Muscle layer of duodenum (tissue), 2 donors: ENCODE results near the gene RALGPS1.
A peak's percentile ranks its signal among the peaks of the same experiment; 100 is the strongest.
"Not testable (repeated sequence)": the region's sequence is repeated elsewhere in the genome, so short reads cannot be mapped to it uniquely, and the experiment has no call there.

Experiments
- H3K27ac ChIP-seq: one replicate; pipeline ENCODE4 v1.7.0; 2013; ENCODE audit warnings: mild to moderate bottlenecking, low read length
- H3K27me3 ChIP-seq: one replicate; pipeline ENCODE4 v1.7.0; 2013; ENCODE audit warnings: low read depth, mild to moderate bottlenecking, control low read depth, low read length
- H3K36me3 ChIP-seq, 2 donors: one replicate each; pipeline ENCODE4 v1.7.0; 2013; ENCODE audit warnings: low read length in 2 of 2, control low read depth in 1 of 2, mild to moderate bottlenecking in 1 of 2; ENCODE audit not compliant: insufficient read depth in 2 of 2, control insufficient read depth in 1 of 2
- H3K4me1 ChIP-seq, 2 donors: one replicate each; pipeline ENCODE4 v1.7.0; 2013; ENCODE audit warnings: low read length in 2 of 2, mild to moderate bottlenecking in 2 of 2, control low read depth in 1 of 2, moderate library complexity in 1 of 2; ENCODE audit not compliant: insufficient read depth in 2 of 2, control insufficient read depth in 1 of 2
- H3K4me3 ChIP-seq, 2 donors: one replicate each; pipeline ENCODE4 v1.7.0; 2013; ENCODE audit warnings: low read length in 2 of 2, low read depth in 1 of 2, mild to moderate bottlenecking in 1 of 2
- H3K9me3 ChIP-seq, 2 donors: one replicate each; pipeline ENCODE4 v1.7.0; 2013; ENCODE audit warnings: low read length in 2 of 2, control low read depth in 1 of 2, mild to moderate bottlenecking in 1 of 2; ENCODE audit not compliant: control insufficient read depth in 1 of 2
- donor health status: healthy.

RALGPS1 gene

GRCh38 chr9:127014910-127015540 lies 100.4 kb downstream of the RALGPS1 start:
- Histone ChIP-seq H3K27me3 (no peaks in the 10 kb centered on the region), H3K36me3 (no peaks in the 10 kb centered on the region), H3K9me3 (no peaks in the 10 kb centered on the region), H3K4me1 (peaks cover 3 to 17% of the 10 kb centered on the region in 2 donors), H3K27ac (peak overlapping the region; percentile 34), H3K4me3 (no peak overlapping the region)

GRCh38 chr9:127015921-127016512 lies 101.4 kb downstream of the RALGPS1 start:
- H3K4me3 ChIP-seq, result no peak overlapping the region
- no peaks in the 10 kb centered on the region for H3K9me3 ChIP-seq

GRCh38 chr9:127017979-127018378 lies 103.4 kb downstream of the RALGPS1 start:
- H3K27me3 ChIP-seq, H3K9me3 ChIP-seq, H3K27ac ChIP-seq, H3K36me3 ChIP-seq, H3K4me3 ChIP-seq: not testable (repeated sequence)
- peaks cover 3 to 25% of the 10 kb centered on the region in 2 donors for H3K4me1 ChIP-seq

More at GRCh38 chr9:127015921-127016512, 101.4 kb downstream of the RALGPS1 start:
- Histone ChIP-seq H3K4me1 (peaks cover 3 to 19% of the 10 kb centered on the region in 2 donors), H3K27me3 (no peaks in the 10 kb centered on the region), H3K27ac (no peak overlapping the region), H3K36me3 (no peaks in the 10 kb centered on the region)

- no peaks in the 10 kb centered on the region for H3K27me3 ChIP-seq
- no peaks in the 10 kb centered on the region for H3K9me3 ChIP-seq
- peaks cover 3 to 17% of the 10 kb centered on the region in 2 donors for H3K4me1 ChIP-seq
- H3K27ac ChIP-seq, result no peak overlapping the region
- H3K4me3 ChIP-seq, result no peak overlapping the region
- H3K36me3 ChIP-seq, result no peaks in the 10 kb centered on the region
Observed at GRCh38 chr9:127018935-127019334, 104.4 kb downstream of the RALGPS1 start.

GRCh38 chr9:127020036-127020801 lies 105.6 kb downstream of the RALGPS1 start:
- no peaks in the 10 kb centered on the region for H3K9me3 ChIP-seq
- no peak overlapping the region for H3K27ac ChIP-seq
- H3K36me3 ChIP-seq, result no peaks in the 10 kb centered on the region
- peaks cover 0 to 8% of the 10 kb centered on the region in 2 donors for H3K4me1 ChIP-seq
- no peak overlapping the region for H3K4me3 ChIP-seq
- no peaks in the 10 kb centered on the region for H3K27me3 ChIP-seq

- H3K9me3 ChIP-seq, result no peaks in the 10 kb centered on the region
- H3K4me3 ChIP-seq, result no peak overlapping the region
- H3K27me3 ChIP-seq, result no peaks in the 10 kb centered on the region
- H3K36me3 ChIP-seq, result no peaks in the 10 kb centered on the region
- no peak overlapping the region for H3K27ac ChIP-seq
- H3K4me1 ChIP-seq, result peaks cover 0 to 8% of the 10 kb centered on the region in 2 donors
Observed at GRCh38 chr9:127020802-127021078, 106.2 kb downstream of the RALGPS1 start.

- Histone ChIP-seq H3K27ac (peak overlapping the region; percentile 85), H3K4me3 (no peak overlapping the region), H3K36me3 (no peaks in the 10 kb centered on the region), H3K4me1 (peaks cover 0 to 8% of the 10 kb centered on the region in 2 donors), H3K9me3 (no peaks in the 10 kb centered on the region), H3K27me3 (no peaks in the 10 kb centered on the region)
Observed at GRCh38 chr9:127021664-127022363, 107.2 kb downstream of the RALGPS1 start.

GRCh38 chr9:127022913-127023660 lies 108.5 kb downstream of the RALGPS1 start:
- Histone ChIP-seq H3K9me3 (no peaks in the 10 kb centered on the region), H3K27ac (peak overlapping the region; percentile 6), H3K27me3 (no peaks in the 10 kb centered on the region), H3K36me3 (no peaks in the 10 kb centered on the region), H3K4me1 (peaks cover 0 to 8% of the 10 kb centered on the region in 2 donors), H3K4me3 (no peak overlapping the region)

DNA sequence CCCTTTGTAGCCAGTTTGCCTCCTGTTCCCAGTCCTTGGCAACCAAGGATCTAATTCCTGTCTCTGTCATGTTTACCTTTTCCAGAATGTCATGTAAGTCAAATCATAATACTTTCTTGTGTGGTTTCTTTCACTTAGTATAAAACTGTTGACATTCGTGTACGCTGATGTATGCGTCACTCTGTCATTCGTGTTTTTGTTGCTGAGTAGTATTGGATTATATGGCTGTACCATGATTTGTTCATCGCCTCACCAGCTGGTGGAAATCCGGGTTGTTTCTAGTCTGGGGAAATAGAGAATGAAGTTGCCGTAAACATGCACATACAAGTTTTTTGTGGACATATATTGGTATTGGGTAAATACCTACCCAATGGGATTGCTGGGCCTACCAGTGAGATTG lies 110.5 kb downstream of the RALGPS1 start:
- Histone ChIP-seq H3K9me3 (no peaks in the 10 kb centered on the region), H3K36me3 (no peaks in the 10 kb centered on the region), H3K4me1 (peaks cover 0 to 8% of the 10 kb centered on the region in 2 donors), H3K27me3 (no peaks in the 10 kb centered on the region), H3K4me3 (no peak overlapping the region), H3K27ac (no peak overlapping the region)

DNA sequence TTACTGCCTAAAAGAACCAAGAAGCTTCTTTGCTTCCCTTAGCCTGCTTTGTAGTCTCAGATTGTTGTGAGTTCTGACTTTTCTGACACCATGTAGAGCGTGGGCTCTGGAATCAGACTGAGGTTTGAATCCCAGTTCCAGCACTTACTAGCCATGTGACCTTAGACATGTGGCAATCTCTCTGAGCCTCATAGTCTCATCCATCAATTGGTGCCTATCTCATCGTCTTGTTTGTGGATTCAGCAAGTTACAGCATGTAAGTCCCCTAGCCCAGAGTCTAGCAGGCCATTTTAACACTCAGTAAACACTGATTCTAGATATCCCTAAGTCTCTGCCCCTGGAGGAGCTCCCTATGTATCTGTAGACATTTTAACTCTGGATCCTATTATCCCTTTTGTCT lies 113.1 kb downstream of the RALGPS1 start:
- H3K9me3 ChIP-seq, result no peaks in the 10 kb centered on the region
- no peak overlapping the region for H3K4me3 ChIP-seq
- H3K4me1 ChIP-seq, result peaks cover 0 to 3% of the 10 kb centered on the region in 2 donors
- H3K27ac ChIP-seq, result no peak overlapping the region
- H3K36me3 ChIP-seq, result no peaks in the 10 kb centered on the region
- no peaks in the 10 kb centered on the region for H3K27me3 ChIP-seq

GRCh38 chr9:127029548-127029947 lies 115.0 kb downstream of the RALGPS1 start:
- Histone ChIP-seq H3K27me3 (no peaks in the 10 kb centered on the region), H3K4me1 (no peaks in the 10 kb centered on the region), H3K27ac (no peak overlapping the region), H3K36me3 (no peaks in the 10 kb centered on the region), H3K4me3 (no peak overlapping the region), H3K9me3 (no peaks in the 10 kb centered on the region)
